NB4 (cell line): ENCODE data around the gene SLC4A9.
"Not testable (repeated sequence)": the region's sequence is repeated elsewhere in the genome, so short reads cannot be mapped to it uniquely, and the experiment has no call there.

Source experiments
- DNase-seq: peaks from one replicate; pipeline ENCODE4 v3.0.0; 2010; ENCODE audit warnings: low read depth
- H3K4me3 ChIP-seq: one replicate; pipeline ENCODE4 v1.5.1; 2011; ENCODE audit warnings: mild to moderate bottlenecking, low read depth, low read length, moderate library complexity
- MYC ChIP-seq: IDR thresholded peaks from 2 replicates; pipeline ENCODE4 v1.6.1; 2011; ENCODE audit warnings: low read depth, low read length
- POLR2A ChIP-seq: IDR thresholded peaks from 2 replicates; pipeline ENCODE4 v1.6.1; 2011; ENCODE audit warnings: mild to moderate bottlenecking; ENCODE audit not compliant: insufficient read length; ENCODE audit errors: extremely low read depth
- TF ChIP-seq, protein P1 (sequence below): IDR thresholded peaks from 2 replicates; pipeline ENCODE4 v1.6.1; 2011; ENCODE audit warnings: low read depth, low read length
- TF ChIP-seq, protein P2 (sequence below): IDR thresholded peaks from one replicate; pipeline ENCODE4 v1.5.1; 2012; ENCODE audit warnings: low read depth, low read length

SLC4A9 gene

DNA sequence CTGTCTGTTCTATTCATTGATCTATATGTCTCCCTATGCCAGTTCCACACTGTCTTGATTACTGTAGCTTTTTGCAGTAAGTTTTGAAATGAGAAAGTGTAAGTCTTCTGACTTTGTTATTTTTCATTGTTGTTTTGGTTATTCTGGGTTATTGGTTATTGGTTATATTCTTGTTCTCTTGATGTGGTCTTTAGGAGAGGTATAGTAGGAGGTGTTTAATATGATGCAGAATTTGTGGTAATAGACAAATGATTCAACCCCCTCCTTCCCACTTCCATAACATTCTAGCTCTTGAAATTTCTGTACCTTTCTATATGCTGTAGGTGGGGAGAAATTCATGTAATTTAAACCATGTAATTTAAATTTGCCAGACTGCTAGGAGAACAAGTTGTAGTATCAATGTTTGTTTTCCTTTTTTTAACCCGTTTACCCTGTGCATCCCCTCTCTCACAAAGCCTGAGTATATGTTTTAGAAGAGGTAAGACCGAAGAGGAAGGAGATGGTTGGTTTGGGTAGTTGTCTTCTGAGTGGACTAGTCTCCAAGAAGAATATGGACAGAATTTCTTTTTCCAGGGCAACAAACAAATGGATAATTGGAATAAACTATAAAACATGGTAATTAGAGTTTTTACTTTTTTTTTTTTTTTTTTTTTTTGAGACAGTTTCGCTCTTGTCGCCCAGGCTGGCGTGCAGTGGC, 60.8 kb downstream of the SLC4A9 start:
- no peak overlapping the region for H3K4me3 ChIP-seq
- no peak for DNase-seq
- TF ChIP-seq, protein P1, sequence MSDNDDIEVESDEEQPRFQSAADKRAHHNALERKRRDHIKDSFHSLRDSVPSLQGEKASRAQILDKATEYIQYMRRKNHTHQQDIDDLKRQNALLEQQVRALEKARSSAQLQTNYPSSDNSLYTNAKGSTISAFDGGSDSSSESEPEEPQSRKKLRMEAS: no peak
- TF ChIP-seq POLR2A (no peak), MYC (no peak)
- TF ChIP-seq, protein P2, sequence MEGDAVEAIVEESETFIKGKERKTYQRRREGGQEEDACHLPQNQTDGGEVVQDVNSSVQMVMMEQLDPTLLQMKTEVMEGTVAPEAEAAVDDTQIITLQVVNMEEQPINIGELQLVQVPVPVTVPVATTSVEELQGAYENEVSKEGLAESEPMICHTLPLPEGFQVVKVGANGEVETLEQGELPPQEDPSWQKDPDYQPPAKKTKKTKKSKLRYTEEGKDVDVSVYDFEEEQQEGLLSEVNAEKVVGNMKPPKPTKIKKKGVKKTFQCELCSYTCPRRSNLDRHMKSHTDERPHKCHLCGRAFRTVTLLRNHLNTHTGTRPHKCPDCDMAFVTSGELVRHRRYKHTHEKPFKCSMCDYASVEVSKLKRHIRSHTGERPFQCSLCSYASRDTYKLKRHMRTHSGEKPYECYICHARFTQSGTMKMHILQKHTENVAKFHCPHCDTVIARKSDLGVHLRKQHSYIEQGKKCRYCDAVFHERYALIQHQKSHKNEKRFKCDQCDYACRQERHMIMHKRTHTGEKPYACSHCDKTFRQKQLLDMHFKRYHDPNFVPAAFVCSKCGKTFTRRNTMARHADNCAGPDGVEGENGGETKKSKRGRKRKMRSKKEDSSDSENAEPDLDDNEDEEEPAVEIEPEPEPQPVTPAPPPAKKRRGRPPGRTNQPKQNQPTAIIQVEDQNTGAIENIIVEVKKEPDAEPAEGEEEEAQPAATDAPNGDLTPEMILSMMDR: no peak

DNA sequence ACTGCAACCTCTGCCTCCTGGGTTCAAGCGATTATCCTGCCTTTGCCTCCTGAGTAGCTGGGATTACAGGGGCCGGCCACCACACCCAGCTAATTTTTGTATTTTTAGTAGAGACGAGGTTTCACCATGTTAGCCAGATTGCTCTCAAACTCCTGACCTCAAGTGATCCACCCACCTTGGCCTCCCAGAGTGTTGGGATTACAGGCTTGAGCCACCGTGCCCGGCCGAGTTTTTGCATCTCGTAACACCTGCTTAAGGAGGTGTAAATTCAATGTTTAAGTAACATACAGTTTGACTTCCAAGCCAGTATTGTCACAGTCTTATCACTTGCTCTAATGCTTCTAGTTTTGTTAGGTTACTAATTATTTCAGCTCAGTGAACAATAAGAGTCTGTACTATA, 61.4 kb downstream of the SLC4A9 start:
- not testable (repeated sequence) for DNase-seq

DNA sequence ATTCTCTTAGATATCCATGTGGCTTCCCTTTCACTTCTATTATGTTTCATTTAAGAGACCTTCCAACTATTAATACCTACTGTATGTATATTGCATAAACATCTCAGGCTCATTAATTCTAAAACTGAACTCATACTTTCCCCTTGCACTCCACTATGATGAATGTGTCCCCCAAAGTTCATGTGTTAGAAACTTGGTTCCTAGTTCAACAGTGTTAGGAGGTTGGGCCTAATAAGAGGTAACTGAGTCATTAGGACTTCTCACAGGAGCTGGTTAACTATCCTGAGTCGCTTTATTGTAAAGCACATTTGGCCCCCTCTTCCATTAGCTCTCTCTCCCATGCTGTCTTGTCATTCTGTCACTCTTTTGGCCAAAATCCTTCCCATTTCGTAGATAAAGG, 63.6 kb downstream of the SLC4A9 start:
- DNase-seq: no peak
- H3K4me3 ChIP-seq: no peak overlapping the region
- no peak for TF ChIP-seq POLR2A
- no peak for TF ChIP-seq MYC
- TF ChIP-seq, protein P1: no peak
- TF ChIP-seq, protein P2: no peak

More for the DNA sequence above, 61.4 kb downstream of the SLC4A9 start:
- not testable (repeated sequence) for H3K4me3 ChIP-seq

DNA sequence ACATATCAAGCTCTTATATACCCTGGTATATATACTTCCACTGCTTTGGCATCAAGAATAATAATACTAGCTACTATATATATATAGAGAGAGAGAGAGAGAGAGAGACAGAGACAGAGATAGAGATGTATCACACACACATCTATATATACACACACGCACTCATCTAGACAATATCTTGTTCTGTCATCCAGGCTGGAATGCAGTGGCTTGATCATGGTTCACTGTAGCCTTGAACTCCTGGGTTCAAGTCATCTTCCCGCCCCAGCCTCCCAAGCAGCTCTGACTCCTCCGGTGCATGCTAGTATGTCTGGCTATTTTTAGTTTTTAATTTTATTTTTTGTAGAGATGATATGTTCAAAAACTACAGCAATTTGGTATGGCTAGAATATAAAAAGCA, 64.1 kb downstream of the SLC4A9 start:
- no peak for DNase-seq
- no peak overlapping the region for H3K4me3 ChIP-seq
- TF ChIP-seq, protein P1: no peak
- TF ChIP-seq POLR2A (no peak), MYC (no peak)
- TF ChIP-seq, protein P2: no peak
